Gastrocnemius medialis (tissue), 4 donors: ENCODE results near the gene CEP170B. TPM values are rescaled to one million over a fixed set of nuclear protein-coding genes. Genes with fewer than 3 reads are reported as not detected.

Experiments used
- ATAC-seq, 2 donors: fragments of 150-250 bp; one replicate each; pipeline ENCODE4 v1.9.1; 2016
- DNase-seq, 2 donors: peaks; one replicate each; pipeline ENCODE4 v3.0.0-alpha.2; 2019
- H3K27ac ChIP-seq, 4 donors: fragments of 200-600 bp; sonication (generic); 1 replicate in 1 of 4; 2 replicates in 3 of 4; pipeline ENCODE4 v1.5.1; 2016 to 2018; ENCODE audit warnings: mild to moderate bottlenecking in 2 of 4, moderate library complexity in 1 of 4
- H3K27me3 ChIP-seq, 3 donors: fragments of 200-600 bp; sonication (generic) in 2 of 3; 1 replicate in 1 of 3; 2 replicates in 2 of 3; pipeline versions ENCODE4 v1.5.1 to v1.6.0; 2016 to 2019; ENCODE audit warnings: mild to moderate bottlenecking in 1 of 3, moderate library complexity in 1 of 3
- H3K36me3 ChIP-seq, 2 donors: fragments of 200-600 bp; sonication (generic) in 1 of 2; one replicate each; pipeline ENCODE4 v1.5.1; 2017 to 2018
- H3K4me1 ChIP-seq, 2 donors: fragments of 200-600 bp; sonication (generic) in 1 of 2; one replicate each; pipeline ENCODE4 v1.5.1; 2016 to 2017; ENCODE audit warnings: mild to moderate bottlenecking in 2 of 2
- H3K4me3 ChIP-seq, 4 donors: fragments of 200-600 bp; sonication (generic) in 3 of 4; 1 replicate in 1 of 4; 2 replicates in 3 of 4; pipeline ENCODE4 v1.5.1; 2016 to 2019; ENCODE audit warnings: mild to moderate bottlenecking in 2 of 4
- H3K9me3 ChIP-seq, 3 donors: fragments of 200-600 bp; sonication (generic) in 2 of 3; 1 replicate in 1 of 3; 2 replicates in 2 of 3; pipeline ENCODE4 v1.5.1; 2016 to 2019
- POLR2A ChIP-seq, 2 donors: fragments of 450-650 bp; IDR thresholded peaks; one replicate each; pipeline ENCODE4 v1.6.1; 2017; ENCODE audit warnings: antibody characterized with exemption in 2 of 2, mild to moderate bottlenecking in 2 of 2, moderate library complexity in 2 of 2
- in situ Hi-C, 4 donors: fragments of 200-750 bp; cut with MboI; loops; one replicate each; pipeline versions ENCODE4 v1.15.0 to v1.8.0; 2017; ENCODE audit warnings: low sequenced_read_pairs in 4 of 4
- intact Hi-C: fragments of 100-400 bp; cut with DNase I; formaldehyde crosslinking; loops from one replicate; pipeline ENCODE4 v1.15.1; 2023; ENCODE audit warnings: low total_unique reads
- total RNA-seq, 4 donors: library from RNA; depleted of rRNA; stranded (reverse); fragments of >200 nt; gene quantifications; one replicate each; pipeline versions ENCODE4 v1.1.0 to v1.2.3, GENCODE V29; 2016
- TF ChIP-seq, protein P1 (sequence below), 5 experiments: fragments of 450-650 bp in 3 of 5; fragments of 200-600 bp in 2 of 5; sonication (generic) in 2 of 5; IDR thresholded peaks in 4 of 5; conservative IDR thresholded peaks in 1 of 5; 1 replicate in 4 of 5; 2 replicates in 1 of 5; pipeline ENCODE4 v1.5.1; 2016 to 2019; ENCODE audit warnings: antibody characterized with exemption in 5 of 5, mild to moderate bottlenecking in 3 of 5, moderate library complexity in 3 of 5

CEP170B gene
- total RNA-seq, 4 donors from 2014 or later = 4.5 to 13.0 (median 7.1) TPM

DNA sequence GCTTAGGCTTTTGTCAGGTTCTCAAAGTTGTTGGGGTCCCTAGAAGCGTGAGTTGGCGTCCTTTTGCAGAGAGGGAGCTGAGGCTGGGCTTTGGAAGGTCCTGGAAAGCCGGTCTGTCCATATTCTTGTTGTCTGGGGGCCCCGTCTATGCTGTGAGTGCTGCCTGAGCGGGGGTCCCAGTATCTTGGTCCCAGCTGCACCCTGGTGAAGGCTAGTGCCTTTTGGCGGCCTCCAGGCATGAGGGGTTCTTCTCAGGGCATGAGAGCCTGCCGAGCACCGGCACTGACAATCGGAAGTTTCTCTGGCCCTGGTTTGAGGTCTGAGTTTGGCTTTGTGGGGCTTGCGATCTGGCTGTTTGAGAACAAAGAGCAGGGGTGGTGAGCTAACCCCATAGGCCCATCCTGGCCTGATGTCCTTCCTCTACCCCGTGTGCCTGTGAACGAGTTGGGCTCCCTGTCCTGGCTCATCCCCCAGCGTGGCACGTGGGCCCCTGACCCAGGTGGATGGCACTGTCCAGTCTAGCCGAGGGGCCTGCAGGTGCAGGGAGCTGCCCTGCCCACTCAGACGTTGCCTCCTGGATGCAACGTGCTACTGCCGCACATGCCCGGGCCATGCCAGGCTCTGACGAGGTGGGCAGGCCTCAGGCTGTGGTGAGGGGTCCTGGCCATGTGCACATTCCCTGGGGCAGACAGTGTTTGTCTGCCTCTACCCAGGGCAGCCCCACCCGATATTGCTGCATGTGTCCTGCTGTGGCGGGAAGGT lies 3.9 kb downstream of the CEP170B start:
- peaks cover 8 to 12% (median 8%) of the 10 kb centered on the region in 3 donors for H3K27me3 ChIP-seq
- intact Hi-C loops (loop anchor here (5.0 kb wide), 1 partner anchor 72 kb away; the partner anchor contains the start of gene AKT1), in situ Hi-C loops (no loop called here)
- DNase-seq = no peak
- H3K9me3 ChIP-seq = no peaks in the 10 kb centered on the region
- no peak for ATAC-seq
- H3K27ac ChIP-seq = no peak overlapping the region
- H3K4me3 ChIP-seq = no peak overlapping the region
- no peak for TF ChIP-seq POLR2A (IDR thresholded peaks at IDR 0.05)
- TF ChIP-seq, protein P1, sequence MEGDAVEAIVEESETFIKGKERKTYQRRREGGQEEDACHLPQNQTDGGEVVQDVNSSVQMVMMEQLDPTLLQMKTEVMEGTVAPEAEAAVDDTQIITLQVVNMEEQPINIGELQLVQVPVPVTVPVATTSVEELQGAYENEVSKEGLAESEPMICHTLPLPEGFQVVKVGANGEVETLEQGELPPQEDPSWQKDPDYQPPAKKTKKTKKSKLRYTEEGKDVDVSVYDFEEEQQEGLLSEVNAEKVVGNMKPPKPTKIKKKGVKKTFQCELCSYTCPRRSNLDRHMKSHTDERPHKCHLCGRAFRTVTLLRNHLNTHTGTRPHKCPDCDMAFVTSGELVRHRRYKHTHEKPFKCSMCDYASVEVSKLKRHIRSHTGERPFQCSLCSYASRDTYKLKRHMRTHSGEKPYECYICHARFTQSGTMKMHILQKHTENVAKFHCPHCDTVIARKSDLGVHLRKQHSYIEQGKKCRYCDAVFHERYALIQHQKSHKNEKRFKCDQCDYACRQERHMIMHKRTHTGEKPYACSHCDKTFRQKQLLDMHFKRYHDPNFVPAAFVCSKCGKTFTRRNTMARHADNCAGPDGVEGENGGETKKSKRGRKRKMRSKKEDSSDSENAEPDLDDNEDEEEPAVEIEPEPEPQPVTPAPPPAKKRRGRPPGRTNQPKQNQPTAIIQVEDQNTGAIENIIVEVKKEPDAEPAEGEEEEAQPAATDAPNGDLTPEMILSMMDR (IDR thresholded peaks at IDR 0.05 in 4 of 5, conservative IDR thresholded peaks at IDR 0.05 in 1 of 5) = no peak
- peaks cover 14 to 25% of the 10 kb centered on the region in 2 donors for H3K4me1 ChIP-seq
- H3K36me3 ChIP-seq = peaks cover 0 to 3% of the 10 kb centered on the region in 2 donors

DNA sequence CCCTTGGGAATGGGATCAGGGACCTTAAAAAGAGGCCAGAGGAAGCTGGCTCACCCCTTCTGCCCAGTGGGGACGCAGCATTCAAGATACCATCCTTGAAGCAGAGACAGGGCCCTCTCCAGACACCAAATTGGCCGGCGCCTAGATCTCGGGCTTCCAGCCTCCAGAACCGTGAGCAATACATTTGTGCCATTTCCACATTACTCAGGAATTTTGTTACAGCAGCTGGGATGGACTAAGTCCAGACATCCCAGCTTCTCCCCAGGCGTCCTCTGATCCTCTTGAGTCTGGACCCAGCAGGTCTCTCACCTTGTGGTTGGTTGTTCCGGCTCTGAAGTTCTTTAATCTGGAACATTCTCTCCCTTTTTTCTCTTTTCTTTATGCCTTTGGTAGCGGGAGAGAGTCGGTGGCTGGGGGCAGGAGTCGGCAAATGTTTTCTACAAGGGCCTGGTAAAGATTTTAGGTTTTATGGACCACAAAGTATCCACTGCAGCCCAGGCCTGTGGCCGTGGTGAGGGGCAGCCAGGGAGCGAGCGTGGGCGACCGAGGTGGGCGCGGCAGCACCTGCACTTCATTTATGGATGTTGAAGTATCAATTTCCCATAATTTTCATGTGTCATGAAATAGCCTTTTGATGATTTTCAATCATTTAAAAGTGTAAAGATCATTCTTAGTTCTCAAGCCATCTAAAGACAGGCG lies 4.8 kb downstream of the CEP170B start:
- Histone ChIP-seq H3K27me3 (peaks cover 0 to 4% (median 0%) of the 10 kb centered on the region in 3 donors), H3K9me3 (no peaks in the 10 kb centered on the region), H3K4me3 (no peak overlapping the region), H3K4me1 (peaks cover 7 to 19% of the 10 kb centered on the region in 2 donors), H3K27ac (no peak overlapping the region), H3K36me3 (peaks cover 0 to 3% of the 10 kb centered on the region in 2 donors)
- ATAC-seq = no peak
- TF ChIP-seq, protein P1 (IDR thresholded peaks at IDR 0.05 in 4 of 5, conservative IDR thresholded peaks at IDR 0.05 in 1 of 5) = no peak
- in situ Hi-C loops = no loop called here
- no peak for DNase-seq
- intact Hi-C loops = loop anchor here (5.0 kb wide), 1 partner anchor 73 kb away; the partner anchor contains the start of gene AKT1

GRCh38 chr14:104870368-104871144 lies 5.5 kb downstream of the CEP170B start:
- no peak overlapping the region for H3K27ac ChIP-seq
- no peaks in the 10 kb centered on the region for H3K9me3 ChIP-seq
- no peak overlapping the region for H3K4me3 ChIP-seq
- H3K4me1 ChIP-seq = peaks cover 7 to 19% of the 10 kb centered on the region in 2 donors
- in situ Hi-C loops = no loop called here
- intact Hi-C loops = no loop called here
- TF ChIP-seq, protein P1 (IDR thresholded peaks at IDR 0.05 in 4 of 5, conservative IDR thresholded peaks at IDR 0.05 in 1 of 5) = peak in 2 of 5 experiments; percentile 17 to 42
- no peak for TF ChIP-seq POLR2A (IDR thresholded peaks at IDR 0.05)
- peak in 1 of 2 donors; percentile 10 for DNase-seq
- ATAC-seq = no peak
- peaks cover 0 to 3% of the 10 kb centered on the region in 2 donors for H3K36me3 ChIP-seq
- H3K27me3 ChIP-seq = peaks cover 0 to 4% (median 0%) of the 10 kb centered on the region in 3 donors

GRCh38 chr14:104871145-104871655 lies 6.1 kb downstream of the CEP170B start:
- Histone ChIP-seq H3K27ac (no peak overlapping the region), H3K4me1 (peaks cover 4 to 14% of the 10 kb centered on the region in 2 donors), H3K36me3 (peaks cover 0 to 3% of the 10 kb centered on the region in 2 donors), H3K4me3 (no peak overlapping the region), H3K9me3 (no peaks in the 10 kb centered on the region), H3K27me3 (no peaks in the 10 kb centered on the region)
- no peak for TF ChIP-seq POLR2A (IDR thresholded peaks at IDR 0.05)
- TF ChIP-seq, protein P1 (IDR thresholded peaks at IDR 0.05 in 4 of 5, conservative IDR thresholded peaks at IDR 0.05 in 1 of 5) = no peak
- intact Hi-C loops = no loop called here
- ATAC-seq (no peak), DNase-seq (no peak)
- in situ Hi-C loops = no loop called here
